Stimulated activated CD4-positive, alpha-beta T cell treated with anti-CD3 and anti-CD28 coated beads, Interleukin-4, amount 100 ng/mL, for 48 hours (primary cell): ENCODE results near the gene STARD7.
"Not testable (repeated sequence)": the region's sequence is repeated elsewhere in the genome, so short reads cannot be mapped to it uniquely, and the experiment has no call there.

Experiments
- DNase-seq, 2 donors: peaks; one replicate each; pipeline ENCODE4 v3.0.0-alpha.2; 2020; ENCODE audit warnings: low read depth in 2 of 2

Gene STARD7

DNA sequence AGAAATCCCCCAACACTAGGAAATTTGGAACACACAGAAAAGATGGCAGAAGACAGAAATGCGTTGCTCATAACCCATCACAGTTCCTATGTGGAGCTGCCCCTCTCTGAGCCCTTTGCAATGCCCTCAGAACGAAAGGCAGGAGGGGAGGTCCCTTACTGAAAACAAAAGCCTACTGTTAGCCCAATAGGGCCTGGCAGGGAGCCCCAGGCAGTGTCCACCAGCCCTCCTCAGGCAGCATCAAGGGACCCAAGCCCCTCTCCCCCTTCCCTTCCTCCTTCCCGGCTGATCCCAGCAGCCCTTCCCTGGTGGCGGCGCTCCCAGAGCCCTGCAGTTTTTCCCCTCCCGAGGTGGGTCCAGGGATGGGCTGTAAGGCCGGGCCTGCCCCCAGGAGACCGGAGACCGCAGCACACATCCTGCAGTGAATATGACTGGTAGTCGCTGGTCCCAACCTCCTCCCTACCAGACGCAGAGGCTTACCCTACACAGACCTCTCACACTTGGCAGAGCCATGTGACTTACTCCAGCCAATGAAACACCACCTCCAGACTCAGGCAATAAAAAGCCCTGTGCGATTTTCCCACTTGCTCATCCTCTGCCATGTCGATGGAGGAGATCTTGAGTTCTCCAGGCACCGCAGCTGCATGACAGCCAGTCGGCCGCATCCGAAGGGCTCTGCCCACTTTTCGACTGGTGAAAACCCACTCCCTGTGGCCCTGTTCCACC is 44.0 kb downstream of the STARD7 start:
- peak in 1 of 2 donors; percentile 73 for DNase-seq

DNA sequence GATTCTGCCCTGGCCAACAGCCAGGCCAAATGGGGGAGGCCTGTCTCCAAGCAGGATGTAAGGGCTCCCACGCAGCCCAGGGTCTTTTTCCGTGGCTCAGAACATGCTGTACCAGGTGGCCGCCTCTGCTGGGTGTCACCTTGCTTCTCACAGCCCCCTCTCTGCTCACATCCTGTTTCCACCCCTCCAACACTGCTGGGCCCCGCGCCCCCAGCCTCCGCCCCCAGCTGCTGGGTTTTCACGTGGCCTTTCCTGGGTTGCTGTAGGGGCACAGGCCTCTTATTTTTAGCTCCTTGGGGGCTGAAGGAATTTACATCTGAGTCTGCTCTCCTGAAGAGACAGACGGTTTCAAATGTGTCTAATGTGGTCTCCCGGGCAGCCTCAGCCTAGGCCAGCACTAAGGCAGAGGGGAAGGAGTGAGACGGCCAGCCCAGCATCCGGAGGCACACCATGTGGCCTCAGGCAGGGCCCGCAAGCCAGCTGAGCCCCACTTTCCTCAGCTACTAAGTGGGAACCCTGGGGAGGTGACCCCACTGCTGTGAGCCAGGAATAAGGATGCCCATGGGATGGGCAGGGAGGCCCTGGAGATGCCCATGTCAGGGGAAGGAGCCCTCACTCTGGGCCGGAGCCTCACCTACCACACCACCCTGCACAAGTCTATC is 44.7 kb downstream of the STARD7 start:
- peak; percentile 71 to 76 for DNase-seq

DNA sequence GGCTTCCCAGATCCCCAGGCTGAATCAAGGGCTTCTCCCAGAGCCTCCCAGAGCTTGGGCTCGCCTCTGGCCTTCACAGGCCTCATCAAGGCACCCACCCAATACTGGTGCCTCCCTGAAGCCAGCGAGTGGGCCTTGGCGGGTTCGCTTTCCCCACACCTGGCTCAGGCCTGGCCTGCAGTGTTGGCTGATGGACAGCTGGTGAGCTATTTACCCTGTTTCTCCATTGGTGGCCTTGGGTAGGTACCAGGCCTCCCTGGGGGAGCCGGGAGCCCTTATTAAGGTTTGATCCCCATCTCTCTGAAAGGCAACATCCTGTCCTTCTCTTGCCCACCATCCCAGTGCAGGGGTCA is 45.2 kb downstream of the STARD7 start:
- DNase-seq = no peak

DNA sequence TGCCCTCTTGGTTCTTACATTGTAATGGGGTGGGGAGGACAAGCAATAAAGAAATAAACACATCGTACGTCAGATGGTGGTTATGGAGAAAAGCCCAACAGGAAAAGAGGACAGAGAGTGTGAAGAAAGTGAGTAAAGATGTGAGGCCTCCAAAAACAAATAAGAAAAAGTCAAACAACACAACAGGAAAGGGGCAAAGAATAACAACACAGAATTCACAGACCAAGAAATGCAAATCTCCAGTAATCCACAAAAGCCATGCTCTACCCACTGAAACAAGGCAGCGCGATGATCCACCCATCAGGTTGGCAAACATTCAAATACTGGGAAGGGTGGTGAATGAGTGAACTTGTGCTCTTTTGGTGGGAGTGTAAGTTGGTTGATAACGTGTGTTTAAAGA is 46.7 kb downstream of the STARD7 start:
- DNase-seq = no peak

DNA sequence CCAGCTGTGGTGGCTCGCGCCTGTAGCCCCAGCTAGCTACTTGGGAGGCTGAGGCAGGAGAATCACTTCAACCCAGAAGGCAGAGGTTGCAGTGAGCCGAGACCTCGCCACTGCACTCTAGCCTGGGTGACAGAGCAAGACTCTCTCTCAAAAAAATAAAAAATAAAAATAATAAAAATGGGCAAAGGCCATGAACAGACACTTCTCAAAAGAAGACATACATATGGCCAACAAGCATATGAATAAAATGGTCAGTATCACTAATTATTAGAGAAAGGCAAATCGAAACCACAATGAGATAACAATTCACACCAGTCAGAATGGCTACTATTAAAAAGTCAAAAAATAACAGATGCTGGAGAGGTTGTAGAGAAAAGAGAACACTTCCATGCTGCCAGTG is 48.3 kb downstream of the STARD7 start:
- DNase-seq = not testable (repeated sequence)

DNA sequence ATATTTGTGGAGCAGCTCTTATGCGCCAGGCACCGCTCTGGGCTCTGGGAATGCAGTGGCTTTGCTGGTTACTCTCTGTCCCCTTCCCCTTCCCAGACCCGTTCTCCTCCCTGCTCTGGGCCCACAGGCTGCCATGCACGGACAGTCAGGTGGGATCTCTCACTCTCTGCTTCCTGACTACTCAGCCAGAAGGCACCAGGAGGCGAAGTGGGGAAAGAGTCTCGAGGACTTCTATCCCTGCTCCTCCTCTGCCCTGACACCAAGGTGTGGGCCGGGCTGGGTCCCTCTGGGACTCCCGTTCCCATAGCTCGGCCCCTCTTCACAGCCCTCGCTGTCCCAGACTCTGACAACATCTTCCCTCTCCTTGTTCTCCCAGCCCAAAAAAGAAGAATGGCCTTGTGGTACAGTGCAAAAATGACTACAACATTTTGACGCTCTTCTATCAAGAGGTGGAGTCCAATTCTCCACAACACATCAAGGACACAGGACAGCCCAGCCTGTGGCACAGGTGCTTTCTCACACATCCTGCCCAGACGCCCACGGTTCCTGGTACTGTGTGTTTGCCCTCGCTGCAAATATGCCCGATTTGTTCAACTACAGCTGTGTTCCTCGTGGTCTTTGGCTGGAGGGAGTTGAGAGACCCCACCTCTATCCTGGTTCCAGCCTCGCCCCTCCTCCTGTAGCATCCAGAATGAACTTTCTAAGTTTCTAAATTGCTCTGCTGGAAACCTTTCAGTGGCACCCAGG is 49.4 kb downstream of the STARD7 start:
- no peak for DNase-seq

DNA sequence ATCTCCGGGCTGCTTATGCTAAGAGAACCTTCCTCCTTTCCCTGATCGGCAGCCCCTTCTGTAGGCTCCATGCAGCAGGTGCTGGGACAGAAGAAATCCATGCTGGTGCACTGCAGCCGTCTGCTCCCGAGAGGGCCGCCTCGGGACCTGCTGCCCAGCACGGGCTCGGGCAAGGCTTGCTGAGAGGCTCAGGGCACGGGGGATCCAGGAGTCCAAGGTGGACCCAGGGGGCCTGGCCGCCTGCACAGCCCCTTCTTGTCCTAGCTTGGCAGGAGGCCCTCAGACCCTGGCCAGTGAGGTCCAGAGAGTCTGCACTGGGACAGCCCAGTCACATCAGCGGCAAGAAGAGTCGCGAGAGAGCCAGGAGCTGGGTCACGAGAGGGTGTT is 50.1 kb downstream of the STARD7 start:
- DNase-seq = no peak

DNA sequence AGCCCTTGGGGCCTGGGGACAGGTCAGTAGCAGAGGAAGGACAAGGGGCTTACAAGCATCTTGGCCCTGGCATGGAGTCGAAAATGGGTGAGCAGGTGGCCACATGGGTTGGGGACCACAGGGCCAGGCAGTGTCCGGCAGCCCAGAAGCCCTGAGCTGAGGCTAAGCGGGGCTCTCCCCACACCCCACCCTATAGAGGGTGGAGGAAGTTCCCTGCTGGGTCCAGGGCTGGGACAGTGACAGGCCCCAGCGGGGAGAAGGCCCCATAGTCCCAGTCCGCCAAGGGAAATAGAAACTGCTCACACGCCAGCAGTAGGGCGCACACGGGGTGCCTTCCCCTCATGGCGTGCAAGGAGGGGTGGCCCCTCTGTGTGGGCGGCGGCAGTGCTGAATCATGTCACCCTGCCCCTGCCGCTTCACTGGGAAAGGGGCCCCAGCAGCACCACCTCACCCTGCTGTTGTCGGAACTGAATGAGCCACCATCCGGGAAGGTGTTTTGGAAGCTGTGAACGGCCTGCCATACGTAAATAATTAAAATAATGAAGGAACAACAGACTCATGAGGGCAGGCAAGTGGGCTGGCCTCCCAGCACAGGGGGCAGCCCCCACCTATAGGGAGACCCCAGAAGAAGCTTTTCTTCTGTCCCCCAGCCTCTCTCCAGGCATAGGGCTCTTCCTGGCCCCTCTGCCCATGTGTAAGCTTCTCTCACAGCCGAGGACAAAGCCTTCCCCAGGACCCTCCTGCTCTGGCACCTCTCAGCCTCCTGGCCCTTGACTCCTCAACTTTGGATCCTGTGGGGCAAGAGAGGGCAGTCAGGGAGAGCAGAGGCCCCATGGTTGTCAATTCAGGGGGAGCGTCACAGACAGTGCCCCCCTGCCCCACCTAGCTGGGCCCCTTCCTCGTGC is 50.7 kb downstream of the STARD7 start:
- peak; percentile 96 to 97 for DNase-seq

DNA sequence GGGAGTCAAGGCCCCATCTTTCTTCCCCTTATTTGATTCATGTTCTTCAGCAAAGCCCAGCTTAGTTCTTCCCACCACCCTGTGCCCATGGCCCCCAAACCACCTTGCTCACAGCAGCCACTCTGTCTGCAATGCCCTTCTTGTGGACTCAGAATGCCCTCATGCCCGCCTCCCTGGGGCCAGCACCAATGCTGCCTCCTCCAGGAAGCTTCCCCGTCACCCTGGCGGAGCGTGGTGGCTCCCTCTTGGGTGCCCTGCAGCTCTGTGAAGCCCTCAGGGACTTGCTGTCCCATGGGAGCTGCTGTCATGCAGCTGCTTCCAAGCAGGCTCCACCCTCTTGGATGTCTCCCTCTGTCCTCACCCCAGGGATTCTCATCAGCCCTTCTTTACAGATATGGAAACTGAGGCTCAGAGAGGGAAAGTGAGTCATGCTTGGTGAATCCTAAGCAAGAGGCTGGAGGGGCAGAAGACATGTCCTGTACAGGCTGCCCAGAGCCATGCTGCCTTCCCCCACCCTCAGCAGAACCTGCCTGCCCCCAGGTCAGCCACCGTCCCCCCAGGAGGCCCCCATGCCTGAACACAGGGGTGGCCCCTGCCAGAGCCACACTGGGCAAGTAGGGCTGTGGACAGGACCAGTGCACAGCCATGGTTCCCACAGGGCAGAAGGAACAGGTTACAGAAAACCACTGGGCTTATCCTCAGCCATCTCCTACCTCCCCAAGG is 51.5 kb downstream of the STARD7 start:
- no peak for DNase-seq

DNA sequence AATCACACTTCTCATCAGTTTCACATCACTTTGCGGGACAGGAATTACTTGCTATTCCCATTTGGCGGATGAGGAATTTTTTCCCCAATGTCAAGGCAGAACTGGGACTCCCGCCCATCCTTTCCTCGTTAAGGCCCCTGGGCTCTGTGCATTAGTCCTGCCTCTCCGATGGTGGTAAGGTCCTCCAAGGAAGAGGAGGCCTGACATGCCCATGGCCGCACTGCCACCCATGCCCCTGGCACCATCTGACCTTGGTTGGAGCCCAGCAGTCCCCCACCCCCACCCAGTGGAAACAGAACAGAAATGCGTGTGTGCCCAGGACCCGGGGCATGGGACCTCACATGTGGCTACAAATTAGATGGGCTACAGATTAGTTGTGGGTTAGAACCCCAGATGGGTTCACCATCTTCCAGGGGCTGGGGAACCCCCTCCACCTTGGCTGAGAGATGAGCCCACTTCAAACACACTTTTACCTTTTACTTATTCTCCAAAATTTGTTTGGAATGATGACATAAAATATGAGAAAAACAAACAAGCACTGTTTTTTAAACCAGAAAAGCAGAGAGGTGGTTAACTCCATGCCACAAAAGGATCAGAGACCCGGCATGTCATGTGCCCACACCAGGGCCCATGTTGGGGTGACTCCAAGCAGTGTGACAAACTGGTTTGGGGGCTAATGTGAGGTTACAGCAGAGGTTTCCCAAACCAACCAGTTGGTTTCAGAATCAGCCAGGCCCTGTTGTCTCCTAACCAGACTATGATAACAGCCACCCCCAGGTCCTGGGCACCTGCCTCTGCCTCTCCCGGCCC is 52.4 kb downstream of the STARD7 start:
- peak in 1 of 2 donors; percentile 53 for DNase-seq

DNA sequence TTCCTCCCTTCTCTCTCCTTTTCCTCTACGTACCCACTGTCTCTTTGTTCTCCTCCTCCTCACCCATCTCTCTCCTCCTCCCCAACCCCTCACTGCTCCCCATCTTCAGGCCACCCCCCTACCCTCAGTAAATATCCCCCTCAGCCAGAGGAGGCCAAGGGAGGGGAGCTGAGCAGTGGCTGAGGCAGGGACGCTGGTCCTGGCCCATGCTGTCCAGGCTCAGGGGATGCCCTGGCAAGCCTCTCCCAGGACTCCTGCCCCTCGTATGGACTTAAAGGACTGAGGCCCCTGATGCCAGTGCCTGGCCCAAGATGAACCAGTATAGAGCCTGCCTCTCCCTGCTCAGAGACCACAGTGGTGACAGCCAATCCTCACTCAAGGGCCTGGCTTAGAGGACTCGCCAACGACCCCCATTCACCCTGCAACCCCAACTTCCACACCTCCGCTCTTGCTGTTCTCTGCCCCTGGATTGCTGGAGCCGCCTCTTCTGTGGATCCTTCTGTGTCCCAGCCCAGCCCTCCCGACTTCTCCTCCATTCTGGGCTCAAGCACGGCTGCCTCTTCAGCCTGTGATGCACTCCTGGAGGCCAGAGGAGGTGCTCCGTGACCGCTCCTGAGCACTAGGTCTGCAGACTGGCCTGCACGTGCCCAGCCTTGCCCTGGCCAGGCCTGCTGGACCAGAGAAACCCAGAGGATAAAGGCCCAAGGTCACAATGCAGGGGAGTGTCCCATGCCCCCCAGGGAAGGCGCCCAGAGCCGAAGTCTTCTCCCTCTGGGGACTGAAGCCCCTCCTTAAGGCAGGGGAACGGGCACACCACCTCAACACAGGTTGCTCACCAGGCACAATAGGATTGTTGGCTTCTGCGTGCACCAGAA is 53.9 kb downstream of the STARD7 start:
- DNase-seq = no peak

DNA sequence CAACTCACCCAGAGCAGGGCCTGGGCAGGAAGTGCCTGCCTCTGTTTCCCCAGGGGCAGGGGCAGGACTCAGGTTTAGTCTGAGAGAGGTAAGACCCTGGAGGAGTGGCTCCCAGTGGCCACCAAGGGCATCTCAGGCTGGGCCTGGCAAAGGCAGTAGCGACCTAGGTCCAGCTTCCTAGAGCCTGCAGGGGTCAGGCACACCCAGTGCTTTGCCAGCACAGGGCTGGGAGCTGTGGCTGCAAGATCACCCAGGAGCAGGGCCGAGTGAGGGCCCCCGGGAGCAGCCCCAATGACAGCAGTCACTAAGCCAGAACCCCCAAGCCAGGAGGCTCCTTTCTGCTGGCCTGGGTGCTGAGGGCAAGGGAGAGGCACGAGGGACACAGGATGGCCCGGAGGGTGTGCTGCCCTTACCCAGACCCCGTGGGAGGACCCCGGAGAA is 54.6 kb downstream of the STARD7 start:
- no peak for DNase-seq

DNA sequence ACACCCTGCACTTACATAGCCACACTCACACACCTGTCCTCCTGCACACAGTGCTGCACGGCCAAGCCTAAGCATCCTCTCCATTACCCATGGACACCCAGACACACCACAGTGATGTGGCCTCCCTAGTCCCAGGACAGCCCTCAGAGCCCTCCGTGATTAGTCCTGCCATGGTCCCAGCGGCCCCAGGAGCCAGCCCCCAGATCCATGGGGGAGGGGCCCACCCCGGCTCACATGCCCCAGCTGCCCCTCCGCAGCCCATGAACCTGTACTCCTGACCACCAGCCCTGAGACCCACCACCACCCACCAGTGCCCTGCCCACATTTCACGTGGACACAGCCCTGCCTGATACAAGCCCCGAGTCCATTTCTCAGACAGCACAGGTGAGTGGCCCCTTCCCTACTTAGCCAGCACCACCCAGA is 55.3 kb downstream of the STARD7 start:
- no peak for DNase-seq

DNA sequence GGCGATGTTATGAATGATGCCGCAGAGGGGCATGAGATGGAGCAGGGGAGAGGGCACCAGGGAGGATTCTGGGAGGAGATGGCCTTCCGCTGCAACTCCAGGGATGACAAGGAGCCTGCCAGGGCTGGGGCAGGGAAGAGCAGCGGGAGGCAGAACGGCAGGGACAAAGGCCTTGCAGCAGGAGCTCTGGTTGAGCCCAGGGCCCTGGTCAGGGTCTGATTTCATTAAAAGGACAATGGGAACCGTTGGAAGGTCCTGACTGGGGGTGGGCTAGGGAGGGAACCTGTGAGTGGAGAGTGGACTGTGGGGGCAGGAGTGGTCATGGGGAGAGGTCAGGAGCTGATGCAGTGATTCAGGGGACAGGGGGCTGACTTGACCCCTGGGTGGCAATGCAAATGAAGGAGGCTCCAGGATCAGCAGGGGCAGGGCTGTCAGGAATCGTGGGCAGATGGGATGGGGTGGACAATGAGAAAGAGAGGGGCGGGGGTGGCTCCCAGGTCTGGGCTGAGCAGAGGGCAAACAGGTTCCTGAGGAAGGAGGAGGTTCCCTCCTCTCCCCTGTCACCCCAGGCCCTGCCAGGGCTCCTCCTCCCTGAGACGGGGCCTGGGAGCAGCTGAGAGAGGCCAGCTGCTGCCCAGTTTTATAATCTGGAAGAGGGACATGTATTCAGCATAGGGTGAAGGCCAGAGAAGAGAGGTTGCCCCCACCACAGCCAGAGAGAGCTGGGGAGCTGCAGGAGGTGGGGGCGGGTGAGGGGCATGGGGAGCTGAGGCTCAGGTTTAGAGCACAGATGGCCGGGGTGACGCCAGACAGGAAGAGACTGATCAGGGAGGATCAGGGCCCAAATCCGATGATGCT is 56.1 kb downstream of the STARD7 start:
- DNase-seq = no peak

DNA sequence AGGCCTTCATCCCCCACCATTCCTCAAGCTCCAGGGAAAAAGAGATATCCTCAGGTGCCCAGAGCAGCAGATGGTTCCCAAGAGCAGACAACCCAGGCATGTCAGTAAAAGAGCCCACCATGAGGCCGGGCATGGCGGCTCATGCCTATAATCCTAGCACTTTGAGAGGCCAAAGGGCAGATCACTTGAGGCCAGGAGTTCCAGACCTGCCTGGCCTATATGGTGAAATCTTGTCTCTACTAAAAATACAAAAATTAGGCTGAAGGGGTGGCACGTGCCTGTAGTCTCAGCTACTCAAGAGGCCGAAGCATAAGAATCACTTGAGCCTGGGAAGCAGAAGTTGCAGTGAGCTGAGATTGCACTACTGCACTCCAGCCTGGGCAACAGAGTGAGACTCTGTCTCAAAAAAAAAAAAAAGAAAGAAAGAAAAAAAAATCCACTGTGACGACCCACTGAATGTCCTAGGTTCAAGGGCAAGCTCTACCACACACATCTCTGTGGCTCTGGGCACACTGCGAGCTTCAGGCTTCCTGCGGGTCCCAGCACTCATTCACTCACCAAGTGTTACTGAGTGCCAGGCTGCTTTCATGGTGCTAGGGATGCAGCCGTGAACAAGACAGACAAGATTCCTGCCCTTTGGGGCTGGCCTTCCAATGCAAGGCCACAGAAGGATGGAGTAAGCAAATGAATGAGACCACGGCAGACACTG is 56.9 kb downstream of the STARD7 start:
- no peak for DNase-seq

DNA sequence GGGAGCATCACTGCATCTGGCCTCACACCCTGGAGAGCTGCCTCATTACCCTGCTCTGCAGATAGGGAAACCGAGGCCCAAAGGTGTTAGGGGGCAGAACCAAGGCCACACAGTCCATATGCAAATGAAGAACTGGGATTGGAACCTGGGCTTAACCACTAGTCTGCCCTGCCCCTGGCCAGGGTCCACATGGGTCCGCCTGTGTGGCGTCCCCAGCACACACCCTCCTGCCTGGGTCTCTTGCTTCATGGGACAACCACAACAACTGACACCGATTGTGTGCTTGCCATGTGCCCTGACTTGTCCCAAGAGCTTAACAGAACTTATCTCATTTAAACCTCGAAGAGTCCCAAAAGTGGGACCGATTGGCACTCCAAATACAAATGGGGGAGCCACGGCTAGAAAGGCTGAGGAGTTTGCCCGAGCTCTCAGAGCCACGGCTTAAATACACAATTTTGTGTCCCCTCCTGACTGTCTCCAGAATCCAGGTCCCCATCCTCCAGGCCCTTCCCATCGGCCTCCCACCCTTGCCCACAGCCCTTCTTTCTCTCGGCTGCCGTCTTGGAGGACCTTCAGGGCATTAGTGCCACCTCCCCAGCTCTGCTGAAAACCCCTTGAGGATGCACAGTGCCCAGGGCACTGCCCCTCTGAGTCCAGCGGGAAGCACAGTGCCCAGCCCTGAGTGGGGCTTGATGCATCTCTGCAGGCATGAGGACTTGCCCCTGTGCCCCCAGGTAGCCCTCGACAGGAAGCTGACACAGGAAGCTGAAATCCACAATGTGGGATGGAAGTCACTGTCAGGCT is 57.6 kb downstream of the STARD7 start:
- DNase-seq = no peak
